B cell (primary cell): ENCODE results near the gene PREX1.

ENCODE experiments used
- EZH2 ChIP-seq: IDR thresholded peaks from 2 replicates; pipeline ENCODE4 v1.6.1; 2012; ENCODE audit warnings: borderline replicate concordance, low read depth, mild to moderate bottlenecking, moderate library complexity, low read length; ENCODE audit not compliant: insufficient read depth, poor library complexity, severe bottlenecking
- TF ChIP-seq, protein P1 (sequence below): fragments of 200-600 bp; IDR thresholded peaks from one replicate; pipeline ENCODE4 v1.8.0; 2022; ENCODE audit warnings: antibody characterized with exemption, mild to moderate bottlenecking

DNA sequence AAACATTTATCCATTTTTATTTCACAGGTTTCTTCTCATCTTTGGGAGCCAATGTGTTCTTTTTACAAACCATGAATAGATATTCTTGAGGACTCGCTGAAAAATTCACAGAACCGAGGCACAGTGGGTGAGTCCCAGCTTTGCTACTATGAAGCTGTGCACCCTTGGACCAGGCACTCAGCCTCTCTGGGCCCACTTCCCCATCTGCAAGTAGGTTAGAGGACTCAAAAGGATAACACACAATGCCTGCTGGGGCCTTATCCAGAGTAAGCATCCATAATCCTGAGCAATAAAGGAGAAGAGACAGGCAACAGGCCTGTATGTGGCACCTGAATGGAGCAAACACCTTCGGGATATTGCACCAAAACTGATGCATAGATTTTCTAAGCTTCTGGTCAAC lies 153.3 kb downstream of the PREX1 start:
- TF ChIP-seq, protein P1, sequence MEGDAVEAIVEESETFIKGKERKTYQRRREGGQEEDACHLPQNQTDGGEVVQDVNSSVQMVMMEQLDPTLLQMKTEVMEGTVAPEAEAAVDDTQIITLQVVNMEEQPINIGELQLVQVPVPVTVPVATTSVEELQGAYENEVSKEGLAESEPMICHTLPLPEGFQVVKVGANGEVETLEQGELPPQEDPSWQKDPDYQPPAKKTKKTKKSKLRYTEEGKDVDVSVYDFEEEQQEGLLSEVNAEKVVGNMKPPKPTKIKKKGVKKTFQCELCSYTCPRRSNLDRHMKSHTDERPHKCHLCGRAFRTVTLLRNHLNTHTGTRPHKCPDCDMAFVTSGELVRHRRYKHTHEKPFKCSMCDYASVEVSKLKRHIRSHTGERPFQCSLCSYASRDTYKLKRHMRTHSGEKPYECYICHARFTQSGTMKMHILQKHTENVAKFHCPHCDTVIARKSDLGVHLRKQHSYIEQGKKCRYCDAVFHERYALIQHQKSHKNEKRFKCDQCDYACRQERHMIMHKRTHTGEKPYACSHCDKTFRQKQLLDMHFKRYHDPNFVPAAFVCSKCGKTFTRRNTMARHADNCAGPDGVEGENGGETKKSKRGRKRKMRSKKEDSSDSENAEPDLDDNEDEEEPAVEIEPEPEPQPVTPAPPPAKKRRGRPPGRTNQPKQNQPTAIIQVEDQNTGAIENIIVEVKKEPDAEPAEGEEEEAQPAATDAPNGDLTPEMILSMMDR, result no peak
- no peak for TF ChIP-seq EZH2
